Stimulated activated CD4-positive, alpha-beta T cell treated with anti-CD3 and anti-CD28 coated beads, Interleukin-15, amount 100 ng/mL, for 48 hours (primary cell): Measurements from ENCODE around the gene PHYHIPL.

Experiments
- DNase-seq, 2 donors: peaks; one replicate each; pipeline ENCODE4 v3.0.0-alpha.2; 2020; ENCODE audit warnings: low read depth in 2 of 2

PHYHIPL gene

GRCh38 chr10:59176241-59177030 is at the start of gene PHYHIPL:
TSS of gene PHYHIPL (plus strand) at chr10:59176643. CDS start at chr10:59176854, 211 bp downstream.
- no peak for DNase-seq

GRCh38 chr10:59126991-59127390 is 49.5 kb upstream of the PHYHIPL start:
- DNase-seq, result no peak

DNA sequence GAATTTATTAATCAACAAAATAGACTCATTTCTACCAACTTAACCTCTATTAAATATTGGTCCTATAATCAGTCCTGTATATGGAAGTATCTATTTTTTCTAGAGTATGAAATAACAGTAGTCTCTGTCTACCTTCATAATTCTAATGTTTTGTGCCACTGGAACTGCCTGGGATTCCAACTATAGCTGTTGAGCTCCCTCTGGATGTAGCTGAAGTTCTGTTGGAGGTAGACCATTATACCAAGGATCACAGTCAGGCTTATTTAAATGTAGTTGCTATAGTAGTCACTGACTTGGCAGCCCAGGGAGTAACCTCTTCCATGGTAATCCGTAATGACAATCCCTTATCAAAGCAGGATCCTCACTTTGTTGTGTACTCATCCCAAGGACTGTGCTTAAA is 48.5 kb upstream of the PHYHIPL start:
- DNase-seq, result no peak

GRCh38 chr10:59129867-59130266 is 46.6 kb upstream of the PHYHIPL start:
- DNase-seq, result no peak

GRCh38 chr10:59131666-59132065 is 44.8 kb upstream of the PHYHIPL start:
- no peak for DNase-seq

- DNase-seq, result no peak
These were observed 42.4 kb upstream of the PHYHIPL start for GRCh38 chr10:59133841-59134593.

DNA sequence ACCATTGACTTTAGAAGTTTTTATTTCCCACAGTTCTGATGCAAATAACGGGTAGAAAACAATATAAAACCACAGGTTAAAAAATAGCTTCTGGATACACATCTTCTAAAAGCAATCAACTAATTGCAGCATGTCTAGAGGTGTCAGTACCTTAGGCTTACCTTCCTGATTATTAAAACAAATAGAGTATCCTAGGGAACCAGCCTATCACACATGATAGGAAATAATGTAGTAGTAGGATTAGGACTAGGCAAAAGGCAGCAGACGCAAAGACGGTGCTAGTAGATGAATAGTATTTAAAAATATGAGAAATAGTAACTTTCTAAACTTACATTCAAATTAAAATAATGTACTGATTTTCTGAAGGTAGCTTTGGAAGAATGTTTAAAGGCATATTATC is 41.7 kb upstream of the PHYHIPL start:
- no peak for DNase-seq

DNA sequence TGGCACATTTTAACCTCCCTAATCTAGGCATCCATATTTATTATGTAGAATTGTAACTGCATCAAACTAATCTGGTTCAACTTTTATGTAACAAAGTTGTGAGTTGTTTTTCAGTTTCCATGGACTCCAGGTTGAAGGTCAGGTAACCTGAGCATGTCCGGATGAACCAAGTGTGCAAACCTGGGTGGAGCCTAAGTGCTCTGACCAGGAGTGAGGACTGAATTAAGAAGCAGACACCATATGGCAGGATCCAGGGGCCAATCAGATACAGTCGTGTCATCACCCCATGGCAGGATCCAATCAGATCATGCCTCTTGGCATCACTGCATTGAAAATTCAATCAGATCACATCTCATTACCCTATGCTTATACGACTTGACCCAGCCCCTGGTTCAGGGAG is 41.2 kb upstream of the PHYHIPL start:
- DNase-seq, result no peak

GRCh38 chr10:59138052-59138451 is 38.4 kb upstream of the PHYHIPL start:
- no peak for DNase-seq

DNA sequence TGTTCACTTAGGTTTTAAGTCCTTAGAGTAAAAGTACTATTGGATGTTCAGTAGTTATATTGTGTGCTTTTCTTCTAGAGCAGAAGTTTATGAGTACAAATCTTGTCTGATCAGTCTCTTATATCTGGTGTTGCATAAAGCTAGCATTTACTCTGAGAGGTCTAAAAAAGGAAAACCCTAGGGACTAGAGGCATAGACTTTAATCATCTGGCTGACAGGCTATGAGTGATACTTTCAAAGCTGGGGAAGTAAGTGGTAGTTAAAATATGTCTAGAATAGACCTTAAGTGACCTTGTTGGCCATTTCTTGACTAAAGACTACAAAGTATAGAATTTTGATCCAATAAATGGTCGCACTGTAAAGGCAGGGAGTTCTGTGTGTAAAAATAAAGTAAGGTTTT is 32.9 kb upstream of the PHYHIPL start:
- no peak for DNase-seq

DNA sequence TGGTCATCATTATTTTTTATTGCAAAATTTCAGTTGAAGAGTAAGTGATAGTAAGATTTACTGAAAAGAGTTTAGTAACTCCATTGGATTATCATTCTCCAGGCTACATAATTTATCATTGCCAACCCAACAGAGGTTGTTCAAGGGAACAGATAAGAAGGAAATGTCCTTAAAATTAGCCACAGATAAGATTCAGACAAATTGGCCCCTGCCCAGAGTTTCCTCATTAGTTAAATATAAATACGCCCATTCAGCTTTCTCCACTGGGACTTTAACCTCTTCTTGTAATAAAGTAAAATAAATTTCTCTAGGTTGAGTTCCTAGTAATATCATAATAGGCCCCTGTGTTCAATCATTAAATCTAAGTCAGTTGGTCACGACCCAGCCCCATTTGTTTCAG is 27.7 kb upstream of the PHYHIPL start:
- DNase-seq, result no peak

DNA sequence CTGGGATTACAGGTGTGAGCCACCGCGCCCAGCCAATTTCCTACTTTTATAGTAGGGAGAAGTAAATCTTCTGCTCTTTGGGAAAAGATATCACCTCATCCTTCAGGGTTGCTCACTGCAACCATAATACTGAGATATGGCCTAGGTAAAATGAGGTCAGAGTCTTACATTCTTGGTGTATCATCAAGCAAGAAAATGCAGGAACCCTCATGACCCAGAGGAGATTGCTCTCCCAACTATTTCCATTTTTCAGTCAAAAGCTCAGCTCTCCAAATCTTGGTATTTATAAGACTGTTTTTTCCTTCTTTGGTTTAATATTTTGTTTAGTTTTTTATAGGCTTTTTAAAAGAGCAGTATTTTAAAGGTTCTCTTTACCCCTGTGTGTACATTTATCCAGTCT is 20.9 kb upstream of the PHYHIPL start:
- no peak for DNase-seq

DNA sequence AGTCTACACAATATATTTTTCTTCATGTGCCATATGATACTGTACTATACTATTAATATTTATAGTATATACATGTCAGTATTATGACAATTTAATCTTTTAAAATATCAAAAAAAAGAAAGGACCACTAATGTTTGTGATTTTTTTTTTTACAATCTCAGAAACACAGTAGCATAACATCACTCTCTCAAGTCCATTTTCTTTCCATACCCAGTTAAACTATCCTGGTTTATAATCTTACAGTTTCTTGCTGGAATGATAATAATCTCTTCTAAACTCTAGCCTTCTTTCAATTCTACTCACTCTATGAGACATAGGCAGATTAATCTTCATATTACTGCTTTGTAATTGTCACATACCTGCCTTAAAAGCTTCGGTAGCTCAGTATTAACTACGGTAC is 8.9 kb upstream of the PHYHIPL start:
- no peak for DNase-seq

DNA sequence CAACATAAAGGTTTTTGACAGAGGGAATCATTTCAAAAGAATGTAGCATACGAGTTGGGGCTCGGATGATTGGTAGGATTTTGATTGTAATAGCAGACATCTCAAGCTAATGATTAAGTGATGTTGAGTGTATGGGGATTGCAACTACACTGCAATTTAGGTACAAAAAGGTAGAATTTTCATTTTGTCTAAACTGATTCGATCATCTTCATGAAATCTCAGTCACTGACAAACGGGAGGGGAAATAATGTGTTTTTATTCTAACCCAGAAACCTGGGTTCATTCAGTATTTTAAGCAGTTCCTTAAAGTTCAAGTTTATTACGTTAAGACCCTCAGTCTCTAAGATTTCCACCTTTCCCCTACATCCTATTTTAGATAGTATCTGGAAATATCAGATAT is 3.9 kb upstream of the PHYHIPL start:
- DNase-seq, result no peak

DNA sequence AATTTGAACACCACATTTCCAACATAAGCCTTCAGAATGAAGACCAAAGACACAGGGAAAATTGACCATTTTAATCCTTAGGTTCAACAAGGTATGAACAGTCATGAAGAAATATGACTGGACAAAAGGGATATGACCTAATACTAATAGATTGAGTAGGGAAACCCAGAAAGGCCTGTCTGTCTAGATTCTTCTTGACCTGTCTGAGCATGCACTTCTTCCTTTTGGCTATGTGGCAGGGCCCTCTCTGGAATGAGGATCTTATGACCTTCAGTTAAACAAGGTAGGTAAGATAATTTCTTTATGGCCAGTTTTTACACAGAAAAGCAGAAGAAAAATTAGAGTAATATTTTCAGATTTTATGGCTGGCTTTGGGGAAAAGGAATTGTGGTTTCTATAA is 3.0 kb upstream of the PHYHIPL start:
- DNase-seq, result no peak

- DNase-seq, result no peak
These were observed 754 bp upstream of the PHYHIPL start for GRCh38 chr10:59175538-59176240.

DNA sequence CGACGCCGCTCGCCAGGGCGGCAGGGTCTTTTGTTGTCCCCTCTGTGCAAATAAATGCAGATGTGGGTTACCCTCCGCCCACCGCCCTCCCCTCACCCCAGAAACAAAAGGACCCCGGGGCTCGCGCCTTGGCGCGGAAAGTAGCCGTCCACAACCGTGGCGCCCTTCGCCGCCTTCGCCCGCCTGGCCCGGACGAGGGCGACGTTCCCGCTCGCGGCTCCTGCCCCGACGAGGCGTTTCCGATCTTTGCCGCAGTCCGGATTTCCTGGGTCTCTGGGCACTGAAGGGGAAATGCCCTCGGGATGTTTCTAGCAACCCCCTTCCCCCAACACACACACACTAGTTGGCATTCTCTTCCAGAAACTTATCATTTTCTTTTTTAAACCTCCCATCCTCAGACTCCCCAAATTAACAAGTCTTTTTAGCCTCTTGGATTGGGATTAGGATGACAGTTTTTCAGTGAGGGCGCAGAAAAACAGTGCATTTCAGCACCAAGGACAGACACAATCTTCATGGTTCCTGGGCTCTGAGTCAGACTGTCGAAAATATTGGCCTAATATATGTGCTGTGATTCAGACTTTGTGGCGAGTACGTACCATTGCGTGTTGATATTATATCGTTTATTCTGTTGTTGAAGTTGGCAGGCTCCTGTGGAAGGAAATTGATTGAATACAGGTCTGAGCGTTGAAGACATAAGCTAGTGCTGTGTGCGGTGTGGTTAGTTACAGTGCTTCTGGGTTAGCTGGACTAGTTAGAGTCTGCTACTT is 771 bp downstream of the PHYHIPL start:
- no peak for DNase-seq

GRCh38 chr10:59177836-59178235 is 1.4 kb downstream of the PHYHIPL start:
- DNase-seq, result no peak

- no peak for DNase-seq
These were observed 2.6 kb downstream of the PHYHIPL start for GRCh38 chr10:59179068-59179467.

DNA sequence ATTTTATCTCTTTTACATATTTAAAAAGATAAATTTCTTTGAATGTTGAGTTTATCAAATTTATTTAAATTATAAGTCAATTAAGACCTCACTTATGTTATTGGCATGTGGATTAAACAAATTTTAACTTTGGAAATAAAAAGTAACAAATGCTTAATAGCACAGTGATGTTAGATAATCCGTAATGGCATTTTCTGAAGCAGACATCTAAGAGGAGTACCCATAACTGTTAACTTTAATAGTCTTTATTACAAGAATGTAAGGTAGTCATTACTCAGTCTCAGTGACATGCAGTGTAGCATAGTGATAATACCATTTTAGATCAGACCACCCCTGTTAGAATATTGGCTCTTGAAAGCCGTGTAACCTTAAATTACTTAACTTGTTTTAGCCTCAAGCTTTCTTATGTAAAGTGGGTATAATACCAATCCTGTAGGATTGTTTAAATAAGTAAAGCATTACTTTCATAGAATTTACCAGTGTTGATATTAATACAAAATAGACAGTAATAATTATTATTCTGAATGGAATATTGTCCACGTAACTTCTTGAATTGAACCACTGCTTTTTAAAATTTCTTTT is 4.3 kb downstream of the PHYHIPL start:
- no peak for DNase-seq

DNA sequence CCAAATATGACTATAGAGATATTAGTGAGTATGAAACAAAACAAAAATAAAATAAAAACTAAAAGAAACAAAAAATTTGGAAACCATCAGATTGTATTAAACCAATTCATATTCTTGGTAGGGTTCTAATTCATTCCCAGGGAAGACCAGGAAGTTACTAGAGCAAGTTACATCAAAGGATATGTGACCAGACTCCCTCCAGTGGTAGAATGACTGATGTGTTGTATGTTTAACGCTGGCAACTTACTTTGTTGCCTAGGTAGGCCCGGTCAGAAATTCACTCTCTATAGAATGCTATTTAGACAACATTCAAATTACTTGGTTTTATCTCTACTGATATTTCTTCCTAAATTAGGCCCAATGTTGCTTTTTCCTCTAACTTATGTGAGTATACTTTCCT is 5.2 kb downstream of the PHYHIPL start:
- no peak for DNase-seq

GRCh38 chr10:59190332-59190731 is 13.9 kb downstream of the PHYHIPL start:
- no peak for DNase-seq
